Stimulated activated effector memory CD8-positive, alpha-beta T cell treated with anti-CD3 and anti-CD28 coated beads, Interleukin-12 subunit alpha, Interleukin-12 subunit beta, amount 100 ng/mL, for 72 hours (primary cell): ENCODE results near the gene PIM3.

Source experiments
- ATAC-seq: fragments of 150-1000 bp; cut with Tn5 transposase; 2 replicates; pipeline ENCODE4 v1.10.0; 2021
- DNase-seq, 2 donors: peaks; one replicate each; pipeline ENCODE4 v3.0.0; 2021 to 2022; ENCODE audit warnings: low spot score in 2 of 2
- H3K27ac Mint-ChIP-seq: one replicate; pipeline ENCODE4 v1.8.0; 2022; ENCODE audit warnings: mild to moderate bottlenecking, mixed read lengths
- H3K36me3 Mint-ChIP-seq: one replicate; pipeline ENCODE4 v1.8.0; 2022; ENCODE audit warnings: mild to moderate bottlenecking, mixed read lengths
- H3K4me1 Mint-ChIP-seq: one replicate; pipeline ENCODE4 v1.8.0; 2022; ENCODE audit warnings: mixed read lengths
- H3K4me3 Mint-ChIP-seq: one replicate; pipeline ENCODE4 v1.8.0; 2022; ENCODE audit warnings: mild to moderate bottlenecking, mixed read lengths
- H3K9me3 Mint-ChIP-seq: one replicate; pipeline ENCODE4 v1.8.0; 2022; ENCODE audit warnings: mixed read lengths

Gene PIM3

GRCh38 chr22:49964136-49965090 lies 3.8 kb downstream of the PIM3 start:
- ATAC-seq = no peak
- Mint-ChIP-seq H3K27ac (no peak overlapping the region), H3K9me3 (no peaks in the 10 kb centered on the region), H3K36me3 (peaks cover 84% of the 10 kb centered on the region), H3K4me3 (peak overlapping the region; percentile 90), H3K4me1 (peaks cover 40% of the 10 kb centered on the region)
- no peak for DNase-seq

GRCh38 chr22:49965091-49966040 lies 4.8 kb downstream of the PIM3 start:
- ATAC-seq (no peak), DNase-seq (no peak)
- H3K4me3 Mint-ChIP-seq = peak overlapping the region; percentile 90
- H3K4me1 Mint-ChIP-seq = peaks cover 46% of the 10 kb centered on the region
- H3K36me3 Mint-ChIP-seq = peaks cover 93% of the 10 kb centered on the region
- H3K9me3 Mint-ChIP-seq = no peaks in the 10 kb centered on the region
- no peak overlapping the region for H3K27ac Mint-ChIP-seq

- H3K27ac Mint-ChIP-seq = no peak overlapping the region
- peaks cover 53% of the 10 kb centered on the region for H3K4me1 Mint-ChIP-seq
- H3K36me3 Mint-ChIP-seq = peaks cover 100% of the 10 kb centered on the region
- peak overlapping the region; percentile 90 for H3K4me3 Mint-ChIP-seq
- no peak for DNase-seq
- no peak for ATAC-seq
- H3K9me3 Mint-ChIP-seq = no peaks in the 10 kb centered on the region
These were observed 5.6 kb downstream of the PIM3 start for GRCh38 chr22:49966041-49966773.

GRCh38 chr22:49966774-49967705 lies 6.5 kb downstream of the PIM3 start:
- Mint-ChIP-seq H3K27ac (no peak overlapping the region), H3K4me3 (peak overlapping the region; percentile 34), H3K36me3 (peaks cover 94% of the 10 kb centered on the region), H3K4me1 (peaks cover 53% of the 10 kb centered on the region), H3K9me3 (no peaks in the 10 kb centered on the region)
- peak; percentile 18 to 60 for DNase-seq
- no peak for ATAC-seq

- DNase-seq (peak; percentile 3 to 46), ATAC-seq (no peak)
- Mint-ChIP-seq H3K4me1 (peaks cover 53% of the 10 kb centered on the region), H3K27ac (no peak overlapping the region), H3K36me3 (peaks cover 86% of the 10 kb centered on the region), H3K4me3 (peak overlapping the region; percentile 34), H3K9me3 (no peaks in the 10 kb centered on the region)
These were observed 7.2 kb downstream of the PIM3 start for GRCh38 chr22:49967706-49968208.

GRCh38 chr22:49968313-49968830 lies 7.8 kb downstream of the PIM3 start:
- H3K36me3 Mint-ChIP-seq = peaks cover 80% of the 10 kb centered on the region
- no peak overlapping the region for H3K27ac Mint-ChIP-seq

GRCh38 chr22:49968831-49969661 lies 8.5 kb downstream of the PIM3 start:
- ATAC-seq (no peak), DNase-seq (peak in 1 of 2 donors; percentile 13)
- Mint-ChIP-seq H3K36me3 (peaks cover 73% of the 10 kb centered on the region), H3K4me1 (peaks cover 47% of the 10 kb centered on the region), H3K9me3 (no peaks in the 10 kb centered on the region), H3K4me3 (no peak overlapping the region), H3K27ac (no peak overlapping the region)

More at GRCh38 chr22:49968313-49968830, 7.8 kb downstream of the PIM3 start:
- peak in 1 of 2 donors; percentile 13 for DNase-seq
- Mint-ChIP-seq H3K9me3 (no peaks in the 10 kb centered on the region), H3K4me1 (peaks cover 53% of the 10 kb centered on the region), H3K4me3 (no peak overlapping the region)
- ATAC-seq = no peak

GRCh38 chr22:49969751-49970527 lies 9.4 kb downstream of the PIM3 start:
- Mint-ChIP-seq H3K27ac (no peak overlapping the region), H3K4me1 (peaks cover 38% of the 10 kb centered on the region), H3K36me3 (peaks cover 65% of the 10 kb centered on the region), H3K4me3 (no peak overlapping the region), H3K9me3 (no peaks in the 10 kb centered on the region)
- ATAC-seq (peak; percentile 2), DNase-seq (no peak)

- peak; percentile 89 for ATAC-seq
- no peak overlapping the region for H3K27ac Mint-ChIP-seq
- H3K4me1 Mint-ChIP-seq = peaks cover 45% of the 10 kb centered on the region
- no peak overlapping the region for H3K4me3 Mint-ChIP-seq
- no peaks in the 10 kb centered on the region for H3K9me3 Mint-ChIP-seq
- peak; percentile 83 to 94 for DNase-seq
- peaks cover 65% of the 10 kb centered on the region for H3K36me3 Mint-ChIP-seq
These were observed 10.1 kb downstream of the PIM3 start for GRCh38 chr22:49970528-49971231.

GRCh38 chr22:49971232-49972162 lies 10.9 kb downstream of the PIM3 start:
- H3K4me3 Mint-ChIP-seq = no peak overlapping the region
- DNase-seq = peak in 1 of 2 donors; percentile 41
- peak; percentile 62 for ATAC-seq
- H3K27ac Mint-ChIP-seq = no peak overlapping the region
- no peaks in the 10 kb centered on the region for H3K9me3 Mint-ChIP-seq
- peaks cover 65% of the 10 kb centered on the region for H3K36me3 Mint-ChIP-seq
- H3K4me1 Mint-ChIP-seq = peaks cover 42% of the 10 kb centered on the region
